Measurements from ENCODE around the gene C2orf15. TPM values are rescaled to one million over a fixed set of nuclear protein-coding genes. Genes with fewer than 3 reads are reported as not detected.

The C2orf15 gene
- total and polyA plus RNA-seq, 5 experiments from 2014 or later, result 3.9 to 6.8 (median 6.1) TPM

Other genes starting within 250 kb of the C2orf15 start
- 1 to 10 TPM in 1 of 2 experiments, under 1 TPM in 1; 0.88 to 2.0 TPM for gene CRACDL, start 205.5 kb upstream of the C2orf15 start, total RNA-seq
- gene CRACDL, start 205.5 kb upstream of the C2orf15 start, polyA plus RNA-seq, result under 1 TPM; 0.12 to 0.81 (median 0.49) TPM
- gene TSGA10, start 13.2 kb downstream of the C2orf15 start, total RNA-seq, result 10 to 100 TPM; 23.8 to 32.1 TPM
- 10 to 100 TPM; 22.5 to 26.4 (median 24.1) TPM for gene TSGA10, start 13.2 kb downstream of the C2orf15 start, polyA plus RNA-seq
- gene LIPT1, start 13.3 kb downstream of the C2orf15 start, total RNA-seq, result 10 to 100 TPM; 24.7 to 26.2 TPM
- 10 to 100 TPM; 19.0 to 26.9 (median 22.0) TPM for gene LIPT1, start 13.3 kb downstream of the C2orf15 start, polyA plus RNA-seq
- 10 to 100 TPM; 63.4 to 66.5 TPM for gene MITD1, start 39.4 kb downstream of the C2orf15 start, total RNA-seq
- 10 to 100 TPM; 40.4 to 49.0 (median 43.8) TPM for gene MITD1, start 39.4 kb downstream of the C2orf15 start, polyA plus RNA-seq
- gene MRPL30, start 39.5 kb downstream of the C2orf15 start, total RNA-seq, result 10 to 100 TPM; 20.7 to 21.2 TPM
- 10 to 100 TPM; 19.1 to 23.5 (median 20.4) TPM for gene MRPL30, start 39.5 kb downstream of the C2orf15 start, polyA plus RNA-seq
- gene LYG2, start 114.0 kb downstream of the C2orf15 start, total RNA-seq, result not detected
- not detected for gene LYG2, start 114.0 kb downstream of the C2orf15 start, polyA plus RNA-seq
- 1 to 10 TPM; 3.8 to 4.5 TPM for gene LYG1, start 159.5 kb downstream of the C2orf15 start, total RNA-seq
- gene LYG1, start 159.5 kb downstream of the C2orf15 start, polyA plus RNA-seq, result under 1 TPM in 1 of 3 donors, not detected in 2; 0.49 TPM
- gene TXNDC9, start 194.6 kb downstream of the C2orf15 start, total RNA-seq, result 10 to 100 TPM; 29.0 to 29.1 TPM
- gene TXNDC9, start 194.6 kb downstream of the C2orf15 start, polyA plus RNA-seq, result 10 to 100 TPM; 44.3 to 53.4 (median 47.6) TPM
- gene EIF5B, start 195.7 kb downstream of the C2orf15 start, total RNA-seq, result 10 to 100 TPM; 46.7 to 47.9 TPM
- 10 to 100 TPM in 1 of 3 donors, 1 to 10 TPM in 2; 3.0 to 12.6 (median 5.9) TPM for gene EIF5B, start 195.7 kb downstream of the C2orf15 start, polyA plus RNA-seq